Measurements from ENCODE around the gene USP6NL.

DNA sequence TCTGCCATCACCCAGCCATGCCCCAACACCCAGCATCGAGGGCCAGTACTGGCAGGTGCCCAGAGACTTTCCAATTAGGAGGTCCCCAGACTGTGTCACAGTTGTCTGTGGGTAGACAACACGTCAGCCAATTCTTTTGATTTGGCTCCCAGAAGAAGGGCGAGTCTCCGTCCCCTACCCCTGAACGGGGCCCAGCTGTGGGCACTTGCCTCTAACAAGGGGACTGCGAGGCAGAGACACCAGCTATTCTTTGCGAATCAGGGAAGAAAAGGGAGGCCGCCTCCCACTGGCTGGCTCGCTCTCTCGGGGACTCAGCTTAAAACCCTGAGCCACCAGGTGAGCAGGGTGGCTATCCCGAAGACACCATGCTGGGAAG lies 167.3 kb downstream of the USP6NL start:
- TF ChIP-seq, protein P1, sequence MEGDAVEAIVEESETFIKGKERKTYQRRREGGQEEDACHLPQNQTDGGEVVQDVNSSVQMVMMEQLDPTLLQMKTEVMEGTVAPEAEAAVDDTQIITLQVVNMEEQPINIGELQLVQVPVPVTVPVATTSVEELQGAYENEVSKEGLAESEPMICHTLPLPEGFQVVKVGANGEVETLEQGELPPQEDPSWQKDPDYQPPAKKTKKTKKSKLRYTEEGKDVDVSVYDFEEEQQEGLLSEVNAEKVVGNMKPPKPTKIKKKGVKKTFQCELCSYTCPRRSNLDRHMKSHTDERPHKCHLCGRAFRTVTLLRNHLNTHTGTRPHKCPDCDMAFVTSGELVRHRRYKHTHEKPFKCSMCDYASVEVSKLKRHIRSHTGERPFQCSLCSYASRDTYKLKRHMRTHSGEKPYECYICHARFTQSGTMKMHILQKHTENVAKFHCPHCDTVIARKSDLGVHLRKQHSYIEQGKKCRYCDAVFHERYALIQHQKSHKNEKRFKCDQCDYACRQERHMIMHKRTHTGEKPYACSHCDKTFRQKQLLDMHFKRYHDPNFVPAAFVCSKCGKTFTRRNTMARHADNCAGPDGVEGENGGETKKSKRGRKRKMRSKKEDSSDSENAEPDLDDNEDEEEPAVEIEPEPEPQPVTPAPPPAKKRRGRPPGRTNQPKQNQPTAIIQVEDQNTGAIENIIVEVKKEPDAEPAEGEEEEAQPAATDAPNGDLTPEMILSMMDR (conservative IDR thresholded peaks at IDR 0.05; ENCODE audit: low read depth, low read length), result no peak
- no peak for TF ChIP-seq EZH2 (IDR thresholded peaks at IDR 0.05; ENCODE audit: borderline replicate concordance, low read depth, low read length, poor library complexity, severe bottlenecking)

Measured in A673 (cell line).